Mesenchymal stem cell (in vitro differentiated cells and primary cell): ENCODE measurements around the gene CEP162.
"Not testable (repeated sequence)": the region's sequence is repeated elsewhere in the genome, so short reads cannot be mapped to it uniquely, and the experiment has no call there.

Source experiments
- DNase-seq: peaks from one replicate; pipeline ENCODE4 v3.0.0-alpha.2; 2013
- H2AFZ ChIP-seq: one replicate; pipeline ENCODE4 v1.6.1; 2013; ENCODE audit warnings: low read depth, mild to moderate bottlenecking, control low read depth, inconsistent platforms, low read length, moderate library complexity
- H2AK5ac ChIP-seq: 2 replicates; pipeline ENCODE4 v1.6.1; 2013; ENCODE audit warnings: low read length, moderate library complexity, mild to moderate bottlenecking, inconsistent platforms; ENCODE audit not compliant: severe bottlenecking
- H2BK120ac ChIP-seq: one replicate; pipeline ENCODE4 v1.6.1; 2013; ENCODE audit warnings: low read depth, mild to moderate bottlenecking, inconsistent platforms, low read length, moderate library complexity
- H2BK12ac ChIP-seq, 2 experiments: one replicate each; pipeline ENCODE4 v1.6.1; 2013; ENCODE audit warnings: inconsistent platforms in 2 of 2, low read length in 2 of 2, mild to moderate bottlenecking in 2 of 2, moderate library complexity in 2 of 2, control low read depth in 1 of 2
- H2BK15ac ChIP-seq: one replicate; pipeline ENCODE4 v1.6.1; 2013; ENCODE audit warnings: mild to moderate bottlenecking, low read depth, inconsistent platforms; ENCODE audit not compliant: poor library complexity, severe bottlenecking
- H2BK5ac ChIP-seq: 2 replicates; pipeline ENCODE4 v1.6.1; 2013; ENCODE audit warnings: low read depth, mild to moderate bottlenecking, low read length, control low read depth, inconsistent platforms; ENCODE audit not compliant: poor library complexity, severe bottlenecking
- H3K14ac ChIP-seq, 2 experiments: one replicate each; pipeline ENCODE4 v1.6.1; 2013; ENCODE audit warnings: inconsistent platforms in 2 of 2, low read length in 2 of 2, control low read depth in 1 of 2, mild to moderate bottlenecking in 1 of 2, moderate library complexity in 1 of 2
- H3K18ac ChIP-seq, 2 experiments: one replicate each; pipeline ENCODE4 v1.6.1; 2013; ENCODE audit warnings: inconsistent platforms in 2 of 2, low read length in 2 of 2, control low read depth in 1 of 2, low read depth in 1 of 2, mild to moderate bottlenecking in 1 of 2
- H3K23ac ChIP-seq, 2 experiments: one replicate each; pipeline ENCODE4 v1.6.1; 2013; ENCODE audit warnings: inconsistent platforms in 2 of 2, low read length in 2 of 2, mild to moderate bottlenecking in 2 of 2, moderate library complexity in 2 of 2, control low read depth in 1 of 2
- H3K27ac ChIP-seq: 2 replicates; pipeline ENCODE4 v1.5.1; 2013; ENCODE audit warnings: mild to moderate bottlenecking, moderate library complexity, low read length, control low read depth, inconsistent platforms; ENCODE audit not compliant: poor library complexity, severe bottlenecking
- H3K27me3 ChIP-seq, 2 experiments: 2 replicates each; pipeline versions ENCODE4 v1.6.1 to v1.7.0; 2013; ENCODE audit warnings: low read length in 2 of 2, mild to moderate bottlenecking in 2 of 2, moderate library complexity in 2 of 2, control low read depth in 1 of 2, inconsistent platforms in 1 of 2; ENCODE audit not compliant: control insufficient read depth in 1 of 2, insufficient read depth in 1 of 2
- H3K36me3 ChIP-seq, 2 experiments: 2 replicates each; pipeline versions ENCODE4 v1.6.1 to v1.7.0; 2013; ENCODE audit warnings: low read length in 2 of 2, control low read depth in 1 of 2, inconsistent platforms in 1 of 2, low read depth in 1 of 2, mild to moderate bottlenecking in 1 of 2; ENCODE audit not compliant: insufficient read depth in 2 of 2, control insufficient read depth in 1 of 2
- H3K4ac ChIP-seq, 2 experiments: one replicate each; pipeline ENCODE4 v1.6.1; 2013; ENCODE audit warnings: inconsistent platforms in 2 of 2, low read length in 2 of 2, mild to moderate bottlenecking in 2 of 2, moderate library complexity in 2 of 2, control low read depth in 1 of 2, low read depth in 1 of 2
- H3K4me1 ChIP-seq: 2 replicates; pipeline ENCODE4 v1.6.1; 2013; ENCODE audit warnings: low read depth, low read length, control low read depth; ENCODE audit not compliant: control insufficient read depth, insufficient read depth
- H3K4me2 ChIP-seq: 2 replicates; pipeline ENCODE4 v1.6.1; 2013; ENCODE audit warnings: low read length, mild to moderate bottlenecking, inconsistent platforms; ENCODE audit not compliant: poor library complexity, severe bottlenecking
- H3K4me3 ChIP-seq, 2 experiments: 2 replicates each; pipeline versions ENCODE4 v1.5.1 to v1.7.0; 2013; ENCODE audit warnings: low read length in 2 of 2, mild to moderate bottlenecking in 2 of 2, control low read depth in 1 of 2, low read depth in 1 of 2; ENCODE audit not compliant: insufficient read depth in 1 of 2
- H3K79me1 ChIP-seq: replicated peaks from 2 replicates; pipeline ENCODE4 v1.6.1; 2013; ENCODE audit warnings: mild to moderate bottlenecking, control low read depth, low read length, inconsistent platforms; ENCODE audit not compliant: poor library complexity, severe bottlenecking
- H3K9ac ChIP-seq: 2 replicates; pipeline ENCODE4 v1.7.0; 2013; ENCODE audit warnings: mild to moderate bottlenecking, low read length, moderate library complexity
- H3K9me3 ChIP-seq: 2 replicates; pipeline ENCODE4 v1.7.0; 2013; ENCODE audit warnings: mild to moderate bottlenecking, low read length; ENCODE audit not compliant: control insufficient read depth
- H4K8ac ChIP-seq: one replicate; pipeline ENCODE4 v1.6.1; 2013; ENCODE audit warnings: inconsistent platforms, mild to moderate bottlenecking, low read length, moderate library complexity
- H4K91ac ChIP-seq: one replicate; pipeline ENCODE4 v1.6.1; 2013; ENCODE audit warnings: mild to moderate bottlenecking, low read length, inconsistent platforms
- WGBS: methylation state at CpG from one replicate; pipeline ENCODE4 v1.1.7; 2013; ENCODE audit warnings: mixed read lengths; 5-methylcytosine and 5-hydroxymethylcytosine counted together

CEP162 gene

DNA sequence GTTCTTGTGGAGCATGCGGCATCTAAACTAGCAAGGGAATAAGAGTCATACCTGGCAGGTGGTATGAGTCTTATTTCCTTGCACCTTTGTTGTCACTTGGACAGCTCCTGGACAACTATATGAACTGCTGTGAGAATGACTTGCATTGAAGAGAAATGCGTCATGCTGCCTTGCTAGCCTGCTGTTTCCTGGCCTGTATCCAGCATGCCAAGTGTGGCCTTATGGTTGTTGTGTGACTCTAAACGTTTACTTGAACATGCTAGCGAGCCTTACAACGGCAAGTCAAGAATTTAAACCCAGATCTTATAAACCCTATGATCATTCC, 90.4 kb downstream of the CEP162 start:
- Histone ChIP-seq H3K27me3 (no peaks in the 10 kb centered on the region), H3K18ac (no peak overlapping the region), H3K9ac (no peak overlapping the region), H2BK120ac (no peak overlapping the region), H3K27ac (no peak overlapping the region), H2AFZ (no peak overlapping the region), H3K4me1 (peaks cover 3% of the 10 kb centered on the region), H3K36me3 (peaks cover 17 to 21% of the 10 kb centered on the region in 2 experiments), H3K79me1 (no peaks in the 10 kb centered on the region), H3K4me3 (no peak overlapping the region), H3K4ac (no peak overlapping the region), H4K8ac (no peak overlapping the region), H3K4me2 (no peak overlapping the region), H2BK12ac (no peak overlapping the region), H3K9me3 (peaks cover 5% of the 10 kb centered on the region), H2BK5ac (no peak overlapping the region), H2AK5ac (no peak overlapping the region), H3K23ac (no peak overlapping the region), H2BK15ac (no peak overlapping the region), H4K91ac (no peak overlapping the region), H3K14ac (no peak overlapping the region)
- WGBS = 89% methylated on average over 5 of the region's 5 CpGs
- no peak for DNase-seq

DNA sequence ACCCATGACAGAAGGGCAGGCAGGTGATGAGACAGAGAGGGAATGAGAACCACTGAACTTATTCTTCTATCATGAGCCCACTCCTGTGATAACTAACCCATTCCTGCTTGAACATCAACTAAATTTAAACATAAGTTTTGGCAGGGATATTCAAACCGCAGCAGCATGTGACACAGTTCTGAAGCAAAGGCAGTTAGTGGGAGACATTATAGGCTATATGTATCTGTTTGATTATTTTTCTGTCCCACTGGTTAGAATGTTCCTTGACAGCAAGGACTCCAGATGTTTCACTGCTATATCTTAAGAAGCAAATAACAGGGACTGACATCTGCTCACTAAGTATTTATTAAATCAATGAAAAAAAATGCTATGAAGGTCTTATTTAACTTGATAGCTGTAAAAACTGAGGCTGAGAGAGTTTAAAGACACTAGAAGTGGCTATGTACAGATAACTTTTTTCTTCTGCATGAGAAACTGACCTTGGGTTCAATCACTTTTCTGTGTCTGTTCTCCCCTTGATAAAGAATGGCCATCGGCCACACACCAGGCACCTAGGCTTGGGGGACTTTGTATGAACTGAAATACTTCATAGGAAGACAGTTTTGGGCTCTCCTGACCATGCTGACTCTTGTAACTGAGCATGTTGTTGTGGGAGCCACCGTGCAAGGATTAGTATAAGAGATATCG, 90.9 kb downstream of the CEP162 start:
- WGBS = 99% methylated on average over 4 of the region's 4 CpGs
- Histone ChIP-seq H3K9me3 (peaks cover 5% of the 10 kb centered on the region), H2AK5ac (no peak overlapping the region), H3K27ac (no peak overlapping the region), H2BK120ac (no peak overlapping the region), H3K4me1 (peaks cover 3% of the 10 kb centered on the region), H2AFZ (no peak overlapping the region), H3K18ac (no peak overlapping the region), H3K9ac (no peak overlapping the region), H2BK15ac (no peak overlapping the region), H2BK12ac (no peak overlapping the region), H4K8ac (no peak overlapping the region), H4K91ac (no peak overlapping the region), H3K4ac (no peak overlapping the region), H3K14ac (no peak overlapping the region), H3K4me2 (no peak overlapping the region), H3K79me1 (no peaks in the 10 kb centered on the region), H2BK5ac (no peak overlapping the region), H3K27me3 (no peaks in the 10 kb centered on the region), H3K36me3 (peaks cover 17 to 18% of the 10 kb centered on the region in 2 experiments), H3K4me3 (no peak overlapping the region), H3K23ac (no peak overlapping the region)
- DNase-seq = no peak

DNA sequence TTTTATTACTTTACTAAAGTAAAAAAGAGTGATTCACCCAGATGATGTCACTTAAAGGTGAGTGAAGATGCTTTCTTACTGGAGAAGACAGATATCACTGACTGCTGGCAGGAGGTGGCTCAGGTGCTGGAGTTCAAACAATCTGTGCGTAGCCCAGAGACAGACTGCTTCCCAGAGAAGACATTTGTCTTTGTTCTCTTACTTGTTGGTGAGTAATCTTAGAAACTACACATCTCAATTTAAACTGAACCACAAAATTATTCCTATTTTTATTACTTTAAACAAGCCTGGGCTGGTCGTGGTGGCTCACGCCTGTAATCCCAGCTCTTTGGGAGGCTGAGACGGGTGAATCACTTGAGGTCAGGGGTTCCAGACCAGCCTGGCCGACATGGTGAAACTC, 92.2 kb downstream of the CEP162 start:
- no peaks in the 10 kb centered on the region for H3K79me1 ChIP-seq
- no peak overlapping the region for H3K18ac ChIP-seq
- H3K4me2 ChIP-seq = no peak overlapping the region
- H2BK12ac ChIP-seq = no peak overlapping the region
- 100% methylated on average over 3 of the region's 5 CpGs for whole genome bisulfite sequencing
- H2AFZ ChIP-seq = no peak overlapping the region
- no peak overlapping the region for H3K14ac ChIP-seq
- no peak overlapping the region for H2BK15ac ChIP-seq
- no peaks in the 10 kb centered on the region for H3K27me3 ChIP-seq
- peaks cover 11 to 17% of the 10 kb centered on the region in 2 experiments for H3K36me3 ChIP-seq
- no peak overlapping the region for H3K9ac ChIP-seq
- H3K9me3 ChIP-seq = peaks cover 5% of the 10 kb centered on the region
- no peak overlapping the region for H2BK120ac ChIP-seq
- H4K91ac ChIP-seq = no peak overlapping the region
- no peak overlapping the region for H3K4ac ChIP-seq
- H4K8ac ChIP-seq = no peak overlapping the region
- no peak overlapping the region for H2BK5ac ChIP-seq
- H3K27ac ChIP-seq = no peak overlapping the region
- H2AK5ac ChIP-seq = no peak overlapping the region
- H3K4me3 ChIP-seq = no peak overlapping the region
- no peak overlapping the region for H3K23ac ChIP-seq
- H3K4me1 ChIP-seq = peaks cover 3% of the 10 kb centered on the region
- DNase-seq = no peak

GRCh38 chr6:84133385-84133784, 94.1 kb downstream of the CEP162 start:
- not testable (repeated sequence) for H3K4me1 ChIP-seq, DNase-seq, H3K27me3 ChIP-seq, H3K79me1 ChIP-seq, H3K23ac ChIP-seq, H4K8ac ChIP-seq, H3K4me3 ChIP-seq, H3K14ac ChIP-seq, H2BK120ac ChIP-seq, H3K4ac ChIP-seq, H3K9ac ChIP-seq, H2BK5ac ChIP-seq, H2BK15ac ChIP-seq, H3K9me3 ChIP-seq, H3K4me2 ChIP-seq, H4K91ac ChIP-seq, H3K27ac ChIP-seq, H2BK12ac ChIP-seq, H3K18ac ChIP-seq, H2AFZ ChIP-seq, H2AK5ac ChIP-seq
- H3K36me3 ChIP-seq = peaks cover 6 to 12% of the 10 kb centered on the region in 2 experiments
- 97% methylated on average over 9 of the region's 9 CpGs for WGBS
